ACHN (cell line): ENCODE results near the gene ABCC10.
"Not testable (repeated sequence)": the region's sequence is repeated elsewhere in the genome, so short reads cannot be mapped to it uniquely, and the experiment has no call there.

Experiments used
- DNase-seq: peaks from one replicate; pipeline ENCODE4 v3.0.0-alpha.2; 2015
- in situ Hi-C: cut with HindIII; loops from 2 replicates; pipeline ENCODE4 v1.10.0; 2017; ENCODE audit warnings: low sequenced_read_pairs, low pct_ligation_motif_present, low pct_unique_long_range_greater_than_20kb

Gene ABCC10

GRCh38 chr6:43457643-43458042 lies 30.3 kb downstream of the ABCC10 start:
- in situ Hi-C loops: no loop called here
- DNase-seq: no peak

- in situ Hi-C loops, DNase-seq: not testable (repeated sequence)
These were observed 30.8 kb downstream of the ABCC10 start for GRCh38 chr6:43458154-43458553.

GRCh38 chr6:43459535-43459934 lies 32.2 kb downstream of the ABCC10 start:
- in situ Hi-C loops: no loop called here
- no peak for DNase-seq

- no peak for DNase-seq
- in situ Hi-C loops: no loop called here
These were observed 32.7 kb downstream of the ABCC10 start for GRCh38 chr6:43460032-43460431.

GRCh38 chr6:43461936-43462335 lies 34.6 kb downstream of the ABCC10 start:
- no peak for DNase-seq
- in situ Hi-C loops: no loop called here

- no peak for DNase-seq
- in situ Hi-C loops: no loop called here
These were observed 37.0 kb downstream of the ABCC10 start for GRCh38 chr6:43464337-43464736.

- in situ Hi-C loops: no loop called here
- DNase-seq: no peak
These were observed 38.6 kb downstream of the ABCC10 start for GRCh38 chr6:43465948-43466347.

GRCh38 chr6:43467265-43467664 lies 39.9 kb downstream of the ABCC10 start:
- in situ Hi-C loops, DNase-seq: not testable (repeated sequence)

- no peak for DNase-seq
- in situ Hi-C loops: no loop called here
These were observed 40.4 kb downstream of the ABCC10 start for GRCh38 chr6:43467752-43468151.

GRCh38 chr6:43468240-43468639 lies 40.9 kb downstream of the ABCC10 start:
- no peak for DNase-seq
- in situ Hi-C loops: no loop called here

- in situ Hi-C loops: no loop called here
- DNase-seq: no peak
These were observed 41.7 kb downstream of the ABCC10 start for GRCh38 chr6:43468748-43469681.

- in situ Hi-C loops: no loop called here
- DNase-seq: no peak
These were observed 42.6 kb downstream of the ABCC10 start for GRCh38 chr6:43469947-43470346.

GRCh38 chr6:43471399-43471798 lies 44.1 kb downstream of the ABCC10 start:
- no peak for DNase-seq
- in situ Hi-C loops: no loop called here

- in situ Hi-C loops: no loop called here
These were observed 45.2 kb downstream of the ABCC10 start for GRCh38 chr6:43472515-43472914.

GRCh38 chr6:43475516-43475915 lies 48.2 kb downstream of the ABCC10 start:
- DNase-seq: no peak
- in situ Hi-C loops: no loop called here

More at GRCh38 chr6:43472515-43472914, 45.2 kb downstream of the ABCC10 start:
- no peak for DNase-seq

GRCh38 chr6:43476746-43477145 lies 49.4 kb downstream of the ABCC10 start:
- in situ Hi-C loops: no loop called here
- DNase-seq: no peak

- in situ Hi-C loops: no loop called here
- DNase-seq: peak; percentile 87
These were observed 50.1 kb downstream of the ABCC10 start, which contains the start of gene TJAP1 for GRCh38 chr6:43477235-43478007. Gene TJAP1, plus strand, starts transcription at chr6:43477570. Its CDS starts 21,432 bp downstream, at chr6:43499002.

GRCh38 chr6:43478008-43478372 lies 50.6 kb downstream of the ABCC10 start:
- in situ Hi-C loops: no loop called here
- DNase-seq: no peak

- in situ Hi-C loops: no loop called here
- DNase-seq: peak; percentile 15
These were observed 53.7 kb downstream of the ABCC10 start for GRCh38 chr6:43481075-43481474.
